ENCODE data around the gene ANKS1B. TPM values are rescaled to one million over a fixed set of nuclear protein-coding genes. Genes with fewer than 3 reads are reported as not detected.

ANKS1B gene
- total RNA-seq, 1 donor from 2014 or later, result 0.46 TPM

DNA sequence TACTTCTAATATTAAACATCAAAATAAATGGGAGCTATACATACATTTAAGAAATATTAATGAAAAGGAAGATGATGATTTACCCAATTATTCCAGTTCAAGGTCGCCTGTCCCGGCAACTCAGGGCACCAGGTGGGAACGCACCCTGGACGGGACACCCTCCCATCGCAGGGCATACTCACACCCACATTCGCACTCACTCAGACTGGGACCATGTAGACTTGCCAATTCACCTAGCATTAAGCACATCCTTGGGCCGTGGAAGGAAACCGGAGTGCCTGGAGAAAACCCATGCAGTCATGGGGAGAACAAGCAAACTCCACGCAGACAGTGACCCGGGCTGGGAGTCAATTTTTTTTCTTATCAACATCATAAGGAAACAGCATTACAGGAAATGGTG is 864.8 kb downstream of the ANKS1B start:
- TF ChIP-seq, protein P1, sequence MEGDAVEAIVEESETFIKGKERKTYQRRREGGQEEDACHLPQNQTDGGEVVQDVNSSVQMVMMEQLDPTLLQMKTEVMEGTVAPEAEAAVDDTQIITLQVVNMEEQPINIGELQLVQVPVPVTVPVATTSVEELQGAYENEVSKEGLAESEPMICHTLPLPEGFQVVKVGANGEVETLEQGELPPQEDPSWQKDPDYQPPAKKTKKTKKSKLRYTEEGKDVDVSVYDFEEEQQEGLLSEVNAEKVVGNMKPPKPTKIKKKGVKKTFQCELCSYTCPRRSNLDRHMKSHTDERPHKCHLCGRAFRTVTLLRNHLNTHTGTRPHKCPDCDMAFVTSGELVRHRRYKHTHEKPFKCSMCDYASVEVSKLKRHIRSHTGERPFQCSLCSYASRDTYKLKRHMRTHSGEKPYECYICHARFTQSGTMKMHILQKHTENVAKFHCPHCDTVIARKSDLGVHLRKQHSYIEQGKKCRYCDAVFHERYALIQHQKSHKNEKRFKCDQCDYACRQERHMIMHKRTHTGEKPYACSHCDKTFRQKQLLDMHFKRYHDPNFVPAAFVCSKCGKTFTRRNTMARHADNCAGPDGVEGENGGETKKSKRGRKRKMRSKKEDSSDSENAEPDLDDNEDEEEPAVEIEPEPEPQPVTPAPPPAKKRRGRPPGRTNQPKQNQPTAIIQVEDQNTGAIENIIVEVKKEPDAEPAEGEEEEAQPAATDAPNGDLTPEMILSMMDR (conservative IDR thresholded peaks at IDR 0.05; ENCODE audit: low read depth, low read length), result no peak
- no peak overlapping the region for H3K4me3 ChIP-seq (ENCODE audit: low read depth, low read length)
- no peak for DNase-seq (ENCODE audit: low read depth)

DNA sequence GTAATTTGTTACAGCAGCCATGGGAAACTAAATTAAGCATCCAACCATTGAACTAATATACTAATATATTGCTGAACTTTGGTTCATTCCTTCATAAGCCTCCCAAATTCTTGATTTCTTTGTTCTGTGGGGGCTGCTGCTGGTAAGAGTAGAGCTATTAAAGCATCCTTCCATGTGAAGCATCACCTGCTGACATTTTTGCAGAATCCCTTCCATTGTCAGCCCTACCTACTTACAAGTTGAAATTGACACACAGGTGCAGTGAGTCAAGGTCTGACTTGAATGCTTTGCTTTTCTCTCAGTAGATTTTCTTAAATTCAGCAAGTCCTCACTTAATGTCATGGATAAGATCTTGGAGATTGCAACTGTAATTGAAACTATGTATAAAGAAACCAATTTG is 865.3 kb downstream of the ANKS1B start:
- DNase-seq (ENCODE audit: low read depth), result no peak
- no peak overlapping the region for H3K4me3 ChIP-seq (ENCODE audit: low read depth, low read length)
- TF ChIP-seq, protein P1 (conservative IDR thresholded peaks at IDR 0.05; ENCODE audit: low read depth, low read length), result no peak

DNA sequence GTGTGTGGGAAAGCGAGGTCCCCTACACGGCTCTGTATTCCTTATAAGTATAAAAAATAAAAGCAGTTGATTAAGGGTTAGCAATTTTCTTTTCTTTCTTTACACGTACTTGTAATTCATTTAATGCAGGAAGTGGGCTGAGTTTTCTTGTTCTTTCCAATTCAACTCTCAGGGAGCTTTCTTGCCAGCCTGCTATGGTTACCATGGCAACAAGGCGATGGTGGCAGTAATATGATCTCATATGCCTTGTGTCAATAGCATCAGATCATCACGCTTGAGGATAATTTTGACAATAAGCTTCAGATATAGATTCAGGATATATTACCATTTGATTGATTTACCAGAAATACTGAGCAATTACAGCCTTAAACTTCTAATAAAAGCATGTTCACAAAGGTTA is 873.1 kb downstream of the ANKS1B start:
- no peak overlapping the region for H3K4me3 ChIP-seq (ENCODE audit: low read depth, low read length)
- TF ChIP-seq, protein P1 (conservative IDR thresholded peaks at IDR 0.05; ENCODE audit: low read depth, low read length), result no peak

DNA sequence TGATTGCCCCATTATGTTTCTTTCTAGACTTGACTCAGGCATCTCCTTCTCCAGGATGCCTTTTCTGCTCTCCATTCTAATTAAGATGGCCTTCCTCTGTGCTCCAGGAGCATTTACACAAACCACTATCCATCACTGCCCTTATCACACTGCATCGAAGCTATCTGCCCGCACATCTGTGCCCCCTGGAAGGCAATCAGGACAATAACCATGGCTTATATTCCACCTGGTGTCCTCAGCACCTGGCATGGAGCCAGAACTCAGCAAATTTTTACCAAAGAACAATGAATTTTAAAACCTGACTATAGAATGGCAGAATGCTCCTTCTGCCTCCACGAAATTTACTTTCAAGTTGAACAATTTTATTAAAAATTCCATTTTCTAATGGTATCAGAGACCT is 873.9 kb downstream of the ANKS1B start:
- no peak overlapping the region for H3K4me3 ChIP-seq (ENCODE audit: low read depth, low read length)
- DNase-seq (ENCODE audit: low read depth), result no peak
- TF ChIP-seq, protein P1 (conservative IDR thresholded peaks at IDR 0.05; ENCODE audit: low read depth, low read length), result no peak

More for the DNA sequence above, 873.1 kb downstream of the ANKS1B start:
- DNase-seq (ENCODE audit: low read depth), result no peak

DNA sequence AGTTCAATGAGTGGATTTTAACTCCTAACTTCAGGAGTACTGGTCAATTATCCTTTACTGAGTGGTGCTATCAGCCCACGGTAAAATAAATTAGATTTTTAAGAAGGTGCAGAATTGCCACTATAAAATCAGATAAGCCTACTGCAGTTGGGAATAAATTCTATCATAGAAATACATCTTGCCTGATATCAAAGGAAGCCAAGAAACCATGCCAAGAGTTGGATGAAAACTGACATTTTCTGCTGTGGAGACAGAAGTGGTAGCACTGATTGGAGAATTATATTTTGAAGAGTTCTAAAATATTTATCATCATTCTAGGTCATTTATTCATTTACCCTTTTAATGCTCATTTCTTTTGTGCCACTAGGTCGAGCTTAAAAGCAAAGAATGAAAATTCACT is 874.5 kb downstream of the ANKS1B start:
- no peak overlapping the region for H3K4me3 ChIP-seq (ENCODE audit: low read depth, low read length)
- TF ChIP-seq, protein P1 (conservative IDR thresholded peaks at IDR 0.05; ENCODE audit: low read depth, low read length), result no peak
- no peak for DNase-seq (ENCODE audit: low read depth)

- H3K4me3 ChIP-seq (ENCODE audit: low read depth, low read length), result no peak overlapping the region
- TF ChIP-seq, protein P1 (conservative IDR thresholded peaks at IDR 0.05; ENCODE audit: low read depth, low read length), result no peak
- no peak for DNase-seq (ENCODE audit: low read depth)
Measured at GRCh38 chr12:99108924-99109323, 875.8 kb downstream of the ANKS1B start.

- TF ChIP-seq, protein P1 (conservative IDR thresholded peaks at IDR 0.05; ENCODE audit: low read depth, low read length), result no peak
- H3K4me3 ChIP-seq (ENCODE audit: low read depth, low read length), result no peak overlapping the region
- DNase-seq (ENCODE audit: low read depth), result no peak
Measured at GRCh38 chr12:99099786-99100185, 885.0 kb downstream of the ANKS1B start.
